ENCODE results near the gene CENPP. TPM values are rescaled to one million over a fixed set of nuclear protein-coding genes. Genes with fewer than 3 reads are reported as not detected.

Gene CENPP
- polyA plus RNA-seq, 2 of the 4 experiments (the other 2 are of a cell fraction), result 7.2 to 13.4 TPM

- ChIA-PET POLR2A (no interaction called here), CTCF (interaction anchor here (0.9 to 1.7 kb wide), 4 partner anchors 8 to 138 kb away, joined by 3 to 5 read pairs (median 4); partner anchors contain the start of genes CENPP and NOL8)
- H3K9me3 ChIP-seq, result no peaks in the 10 kb centered on the region
- H3K4me1 ChIP-seq, result peaks cover 9% of the 10 kb centered on the region
- no peak overlapping the region for H3K4me3 ChIP-seq
- H3K4me2 ChIP-seq, result no peak overlapping the region
- DNase-seq (ENCODE audit: low read depth in 1 of 2, low spot score in 1 of 2), result no peak
- FAIRE-seq, result no peak
- TF ChIP-seq ZC3H11A (IDR thresholded peaks at IDR 0.05) (no peak), CBX2 (IDR thresholded peaks at IDR 0.05; ENCODE audit: borderline replicate concordance, low read depth) (no peak), MYC (IDR thresholded peaks at IDR 0.05; ENCODE audit: borderline replicate concordance, low read length) (no peak), ZFP36 (IDR thresholded peaks at IDR 0.05; ENCODE audit: borderline replicate concordance, partially characterized antibody) (no peak), KDM1A (IDR thresholded peaks at IDR 0.05; ENCODE audit: low read depth) (no peak), JUNB (IDR thresholded peaks at IDR 0.05) (no peak)
- no peak overlapping the region for H3K27ac ChIP-seq
- ATAC-seq, result no peak
These were observed 137.6 kb downstream of the CENPP start for GRCh38 chr9:92463387-92463786.

- no peak overlapping the region for H3K4me3 ChIP-seq
- WGBS (ENCODE audit: missing lambda C conversion rate), result 58% methylated on average over 3 of the region's 3 CpGs
- H3K9me3 ChIP-seq, result no peaks in the 10 kb centered on the region
- POLR2A ChIA-PET, result no interaction called here
- peak; percentile 56; a peak in 5 of 6 replicates for ATAC-seq
- CTCF ChIA-PET, result interaction anchor here (0.6 to 1.6 kb wide), 4 partner anchors 8 to 138 kb away, joined by 3 to 5 read pairs (median 3); partner anchors contain the start of genes CENPP and NOL8
- H3K27ac ChIP-seq, result no peak overlapping the region
- FAIRE-seq, result no peak
- TF ChIP-seq BHLHE40 (IDR thresholded peaks at IDR 0.05; ENCODE audit: low read depth, low read length) (no peak), EHF (CRISPR knock-in tag; IDR thresholded peaks at IDR 0.05) (no peak), HOXB13 (CRISPR knock-in tag; IDR thresholded peaks at IDR 0.05; ENCODE audit: low read depth) (no peak), RCOR1 (IDR thresholded peaks at IDR 0.05; ENCODE audit: low read depth, low read length) (no peak), CEBPB (IDR thresholded peaks at IDR 0.05) (no peak), TP53 (CRISPR knock-in tag; IDR thresholded peaks at IDR 0.05) (no peak), ATOH8 (CRISPR knock-in tag; IDR thresholded peaks at IDR 0.05; ENCODE audit: low read depth) (no peak), FOSB (CRISPR knock-in tag; IDR thresholded peaks at IDR 0.05) (no peak), RFX5 (IDR thresholded peaks at IDR 0.05) (no peak), NPAS2 (CRISPR knock-in tag; IDR thresholded peaks at IDR 0.05; ENCODE audit: borderline replicate concordance) (no peak), SMC3 (IDR thresholded peaks at IDR 0.05) (no peak), KDM1A (IDR thresholded peaks at IDR 0.05; ENCODE audit: low read depth) (no peak), KDM5A (IDR thresholded peaks at IDR 0.05) (no peak), JUN (IDR thresholded peaks at IDR 0.05) (no peak), ESRRA (IDR thresholded peaks at IDR 0.05; ENCODE audit: borderline replicate concordance, low read length) (no peak), HEYL (CRISPR knock-in tag; IDR thresholded peaks at IDR 0.05) (no peak), HMGXB4 (CRISPR knock-in tag; IDR thresholded peaks at IDR 0.05; ENCODE audit: borderline replicate concordance) (no peak), PHF8 (IDR thresholded peaks at IDR 0.05; ENCODE audit: borderline replicate concordance, low read depth) (no peak), NR3C1 (IDR thresholded peaks at IDR 0.05) (no peak), ZNF302 (CRISPR knock-in tag; IDR thresholded peaks at IDR 0.05) (no peak)
- peak in 1 of 2 experiments; percentile 12 for DNase-seq (ENCODE audit: low read depth in 1 of 2, low spot score in 1 of 2)
- H3K4me2 ChIP-seq, result peak overlapping the region; percentile 19; the same call in 1 of the 3 replicates
- peaks cover 9% of the 10 kb centered on the region for H3K4me1 ChIP-seq
These were observed 138.2 kb downstream of the CENPP start for GRCh38 chr9:92463984-92464383.

All from A549 (cell line).